Activated CD8-positive, alpha-beta T cell treated with anti-CD3 and anti-CD28 coated beads, Interleukin-2, amount 10 ng/mL, durations not matched to agents 7 days and 5 days (primary cell): ENCODE measurements around the gene PSMD4. TPM values are rescaled to one million over a fixed set of nuclear protein-coding genes. Genes with fewer than 3 reads are reported as not detected.

Experiments
- ATAC-seq: fragments of 150-1000 bp; cut with Tn5 transposase; one replicate; pipeline ENCODE4 v1.10.0; 2021; ENCODE audit warnings: moderate library complexity
- CTCF ChIA-PET: fragments of 350-600 bp; sonication (Branson Sonifier 250); formaldehyde crosslinking; loops from one replicate; lab custom pipeline; 2021; ENCODE audit warnings: antibody characterized with exemption; lab: Charles Lee
- POLR2A ChIA-PET: fragments of 350-600 bp; sonication (Branson Sonifier 250); formaldehyde crosslinking; loops from one replicate; lab custom pipeline; 2021; ENCODE audit warnings: antibody characterized with exemption; lab: Charles Lee
- DNase-seq: peaks from one replicate; pipeline ENCODE4 v3.0.0-alpha.2; 2020
- H3K27ac Mint-ChIP-seq: one replicate; pipeline ENCODE4 v1.8.0; 2021; ENCODE audit warnings: mild to moderate bottlenecking, mixed read lengths
- H3K27me3 Mint-ChIP-seq: one replicate; pipeline ENCODE4 v1.8.0; 2021; ENCODE audit warnings: low read depth, mixed read lengths
- H3K36me3 Mint-ChIP-seq: one replicate; pipeline ENCODE4 v1.8.0; 2021; ENCODE audit warnings: low read depth, mixed read lengths
- H3K4me1 Mint-ChIP-seq: one replicate; pipeline ENCODE4 v1.8.0; 2021; ENCODE audit warnings: low read depth, mixed read lengths
- H3K4me3 Mint-ChIP-seq: one replicate; pipeline ENCODE4 v1.8.0; 2021; ENCODE audit warnings: mild to moderate bottlenecking, mixed read lengths
- H3K9me3 Mint-ChIP-seq: one replicate; pipeline ENCODE4 v1.8.0; 2022; ENCODE audit warnings: mixed read lengths; ENCODE audit not compliant: insufficient read depth
- total RNA-seq, 2 experiments: library from RNA; stranded (reverse); gene quantifications; one replicate each; pipeline ENCODE4 v1.2.3, GENCODE V29; 2021

Gene PSMD4
- total RNA-seq, 2 experiments from 2014 or later = 194 to 210 TPM

DNA sequence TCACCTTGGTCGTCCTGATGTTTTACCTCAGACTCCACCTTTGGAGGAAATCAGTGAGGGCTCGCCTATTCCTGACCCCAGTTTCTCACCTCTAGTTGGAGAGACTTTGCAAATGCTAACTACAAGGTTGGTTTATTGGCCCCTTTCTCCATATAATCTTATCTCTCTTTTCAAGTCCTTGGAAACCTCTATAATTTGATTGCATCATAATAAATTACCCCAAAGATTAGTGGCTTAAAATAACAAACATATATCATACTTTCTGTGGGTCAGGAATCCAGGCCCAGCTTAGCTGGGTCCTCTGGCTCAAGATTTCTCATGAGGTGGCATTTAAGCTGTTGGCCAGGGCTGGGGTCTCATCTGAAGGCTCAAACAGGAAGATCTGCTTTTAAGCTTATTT is 12.1 kb upstream of the PSMD4 start:
- peaks cover 75% of the 10 kb centered on the region for H3K36me3 Mint-ChIP-seq

DNA sequence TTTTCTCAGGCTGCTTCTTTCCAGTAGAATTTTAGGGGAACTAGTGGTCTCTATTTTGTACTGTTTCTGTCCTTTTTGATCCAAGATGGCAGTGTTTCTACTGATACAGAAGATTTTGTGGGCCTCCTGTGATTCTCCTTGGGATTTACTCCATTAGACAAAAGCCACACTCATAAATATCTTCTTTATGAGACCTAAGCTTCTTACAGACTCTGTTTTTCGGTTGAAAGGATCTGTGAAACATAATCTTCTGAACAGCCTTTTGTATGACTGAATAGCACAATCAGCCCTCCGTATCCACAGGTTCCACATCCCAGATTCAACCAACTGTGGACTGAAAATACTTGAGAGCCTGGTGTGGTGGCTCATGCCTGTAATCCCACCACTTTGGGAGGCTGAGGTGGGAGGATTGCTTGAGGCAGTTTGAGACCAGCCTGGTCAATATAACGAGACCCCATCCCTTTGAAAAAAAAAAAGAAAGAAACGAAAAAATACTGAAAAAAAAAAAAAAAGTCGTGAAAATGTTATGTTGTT is 10.8 kb upstream of the PSMD4 start:
- H3K4me1 Mint-ChIP-seq = no peaks in the 10 kb centered on the region
- H3K27ac Mint-ChIP-seq = no peak overlapping the region
- ChIA-PET POLR2A (no interaction called here), CTCF (interaction anchor here (1.9 kb wide), 1 partner anchor 8 kb away, joined by 10 read pairs; no protein-coding TSS in a partner anchor)
- H3K27me3 Mint-ChIP-seq = no peaks in the 10 kb centered on the region
- ATAC-seq (no peak), DNase-seq (no peak)
- H3K4me3 Mint-ChIP-seq = no peak overlapping the region
- no peaks in the 10 kb centered on the region for H3K9me3 Mint-ChIP-seq
- H3K36me3 Mint-ChIP-seq = peaks cover 77% of the 10 kb centered on the region

More for the DNA sequence above, 12.1 kb upstream of the PSMD4 start:
- ChIA-PET POLR2A (no interaction called here), CTCF (interaction anchor here (1.9 kb wide), 1 partner anchor 9 kb away, joined by 10 read pairs; no protein-coding TSS in a partner anchor)
- Mint-ChIP-seq H3K27ac (no peak overlapping the region), H3K4me3 (no peak overlapping the region), H3K4me1 (no peaks in the 10 kb centered on the region), H3K27me3 (no peaks in the 10 kb centered on the region), H3K9me3 (no peaks in the 10 kb centered on the region)
- DNase-seq (no peak), ATAC-seq (no peak)

DNA sequence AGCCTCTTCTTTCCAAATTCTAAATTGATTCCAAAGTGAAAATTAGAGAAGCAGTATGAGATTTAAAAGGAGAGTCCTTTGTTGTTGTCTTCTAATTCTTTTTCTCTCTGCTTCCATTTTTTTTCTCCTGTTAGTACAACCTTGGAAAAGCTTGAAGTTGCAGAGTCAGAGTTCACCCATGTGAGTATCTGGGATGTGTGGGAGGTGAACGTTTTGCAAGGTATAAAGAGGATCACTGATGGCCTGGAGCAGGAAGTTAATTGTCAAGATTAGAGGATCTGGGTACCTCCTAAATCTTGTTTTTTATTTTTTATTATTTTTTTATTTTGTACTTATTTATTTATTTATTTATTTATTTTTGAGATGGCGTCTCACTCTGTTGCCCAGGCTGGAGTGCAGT is 7.7 kb upstream of the PSMD4 start:
- peaks cover 73% of the 10 kb centered on the region for H3K36me3 Mint-ChIP-seq
- CTCF ChIA-PET = interaction anchor here (0.9 to 1.7 kb wide), 3 partner anchors 8 to 80 kb away, joined by 3 to 6 read pairs (median 3); partner anchors contain the start of genes PI4KB and PSMD4
- no peaks in the 10 kb centered on the region for H3K27me3 Mint-ChIP-seq

DNA sequence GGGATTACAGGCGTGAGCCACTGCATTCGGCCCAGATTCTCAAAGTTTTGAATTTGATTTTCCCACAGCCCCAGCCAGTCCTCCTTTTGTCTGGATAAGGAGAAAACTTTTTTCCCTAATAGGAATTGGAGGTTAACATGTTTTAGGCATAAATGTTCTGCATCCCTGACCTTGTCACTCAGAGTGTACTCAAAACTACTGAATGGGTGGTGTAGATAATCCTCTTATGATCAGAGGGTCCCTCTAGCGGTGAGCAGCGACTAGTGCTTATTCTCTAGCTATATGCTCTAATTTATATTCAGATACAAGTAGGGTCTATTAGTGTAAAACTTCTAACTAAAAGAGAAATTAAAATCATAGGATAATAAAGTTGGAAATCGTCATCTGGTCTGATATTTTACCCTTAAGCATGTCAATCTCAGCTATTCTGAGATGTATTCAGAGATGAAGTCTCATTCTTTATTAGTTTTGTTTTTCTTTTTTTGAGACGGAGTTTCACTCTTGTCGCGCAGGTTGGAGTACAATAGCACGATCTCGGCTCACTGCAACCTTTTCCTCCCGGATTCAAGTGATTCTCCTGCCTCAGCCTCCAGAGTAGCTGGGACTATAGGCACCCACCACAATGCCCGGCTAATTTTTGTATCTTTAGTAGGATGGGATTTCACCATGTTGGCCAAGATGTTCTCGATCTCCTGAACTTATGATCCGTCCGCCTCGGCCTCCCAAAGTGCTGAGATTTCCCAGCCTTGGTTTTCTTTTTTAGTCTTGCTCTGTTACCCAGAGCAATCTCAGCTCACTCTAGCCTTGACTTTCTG is 2.7 kb upstream of the PSMD4 start:
- no peaks in the 10 kb centered on the region for H3K9me3 Mint-ChIP-seq
- DNase-seq (peak; percentile 81), ATAC-seq (peak; percentile 59)
- peaks cover 35% of the 10 kb centered on the region for H3K36me3 Mint-ChIP-seq
- H3K27me3 Mint-ChIP-seq = no peaks in the 10 kb centered on the region
- CTCF ChIA-PET = interaction anchor here (0.6 to 3.0 kb wide), 43 partner anchors 9 to 227 kb away, joined by 3 to 30 read pairs (median 5); partner anchors contain the start of genes C1orf56, PI4KB, PIP5K1A and TNFAIP8L2
- no peak overlapping the region for H3K4me3 Mint-ChIP-seq
- H3K27ac Mint-ChIP-seq = no peak overlapping the region
- H3K4me1 Mint-ChIP-seq = peaks cover 20% of the 10 kb centered on the region
- POLR2A ChIA-PET = interaction anchor here (1.0 to 1.9 kb wide), 5 partner anchors 30 to 89 kb away, joined by 3 to 5 read pairs (median 3); partner anchors contain the start of genes PIP5K1A and VPS72

More for the DNA sequence above, 7.7 kb upstream of the PSMD4 start:
- Mint-ChIP-seq H3K4me3 (no peak overlapping the region), H3K27ac (no peak overlapping the region), H3K9me3 (no peaks in the 10 kb centered on the region), H3K4me1 (peaks cover 2% of the 10 kb centered on the region)
- ATAC-seq = no peak
- no peak for DNase-seq
- POLR2A ChIA-PET = no interaction called here

DNA sequence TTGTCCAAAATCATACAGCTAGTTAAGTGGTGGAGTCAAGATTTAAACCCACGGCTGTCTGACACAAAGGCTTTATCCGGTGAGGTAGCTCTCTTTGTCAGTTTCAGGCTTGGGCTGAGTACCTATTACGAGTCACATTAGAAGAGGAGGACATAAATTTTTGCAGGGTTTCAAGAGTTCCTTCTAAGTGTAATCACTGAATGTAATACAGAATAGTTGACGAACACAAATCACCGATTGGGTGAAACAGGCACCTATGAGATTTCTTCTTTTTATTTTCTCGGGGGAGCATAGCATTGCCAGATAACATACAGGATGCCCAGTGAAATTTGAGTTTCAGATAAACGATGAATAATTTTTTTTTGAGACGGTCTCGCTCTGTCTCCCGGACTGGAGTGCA is 847 bp downstream of the PSMD4 start:
- peak overlapping the region; percentile 86 for H3K4me3 Mint-ChIP-seq
- no peak for ATAC-seq
- peaks cover 18% of the 10 kb centered on the region for H3K36me3 Mint-ChIP-seq
- H3K4me1 Mint-ChIP-seq = peaks cover 28% of the 10 kb centered on the region
- no peaks in the 10 kb centered on the region for H3K9me3 Mint-ChIP-seq
- no peaks in the 10 kb centered on the region for H3K27me3 Mint-ChIP-seq
- DNase-seq = no peak
- ChIA-PET POLR2A (interaction anchor here (0.8 to 1.8 kb wide), 9 partner anchors 18 to 124 kb away, joined by 3 to 15 read pairs (median 4); partner anchors contain the start of genes PIP5K1A, TNFAIP8L2 and ZNF687), CTCF (interaction anchor here (0.9 to 2.0 kb wide), 5 partner anchors 18 to 156 kb away, joined by 3 to 8 read pairs (median 4); partner anchors contain the start of gene TMOD4)
- H3K27ac Mint-ChIP-seq = peak overlapping the region; percentile 89

DNA sequence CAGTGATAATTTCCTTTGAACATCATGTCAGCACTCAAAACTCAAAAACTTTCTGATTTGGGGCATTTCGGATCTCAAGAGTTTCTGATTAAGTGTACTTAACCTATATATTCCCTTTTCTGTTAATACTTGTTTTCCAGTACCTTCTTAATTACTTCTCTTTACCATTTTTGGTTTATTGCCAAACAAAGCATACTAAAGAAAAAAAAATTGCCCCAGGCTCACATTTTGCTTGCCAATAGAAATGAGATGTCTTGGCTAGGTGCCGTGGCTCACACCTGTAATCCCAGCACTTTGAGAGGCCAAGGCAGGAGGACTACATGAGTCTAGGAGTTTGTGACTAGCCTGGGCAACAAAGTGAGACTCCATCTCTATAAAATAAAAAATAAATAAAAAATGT is 4.8 kb downstream of the PSMD4 start:
- POLR2A ChIA-PET = no interaction called here
- Mint-ChIP-seq H3K36me3 (peaks cover 25% of the 10 kb centered on the region), H3K4me1 (peaks cover 24% of the 10 kb centered on the region), H3K27me3 (no peaks in the 10 kb centered on the region), H3K27ac (no peak overlapping the region), H3K4me3 (no peak overlapping the region), H3K9me3 (no peaks in the 10 kb centered on the region)
- DNase-seq (no peak), ATAC-seq (no peak)
- CTCF ChIA-PET = no interaction called here

DNA sequence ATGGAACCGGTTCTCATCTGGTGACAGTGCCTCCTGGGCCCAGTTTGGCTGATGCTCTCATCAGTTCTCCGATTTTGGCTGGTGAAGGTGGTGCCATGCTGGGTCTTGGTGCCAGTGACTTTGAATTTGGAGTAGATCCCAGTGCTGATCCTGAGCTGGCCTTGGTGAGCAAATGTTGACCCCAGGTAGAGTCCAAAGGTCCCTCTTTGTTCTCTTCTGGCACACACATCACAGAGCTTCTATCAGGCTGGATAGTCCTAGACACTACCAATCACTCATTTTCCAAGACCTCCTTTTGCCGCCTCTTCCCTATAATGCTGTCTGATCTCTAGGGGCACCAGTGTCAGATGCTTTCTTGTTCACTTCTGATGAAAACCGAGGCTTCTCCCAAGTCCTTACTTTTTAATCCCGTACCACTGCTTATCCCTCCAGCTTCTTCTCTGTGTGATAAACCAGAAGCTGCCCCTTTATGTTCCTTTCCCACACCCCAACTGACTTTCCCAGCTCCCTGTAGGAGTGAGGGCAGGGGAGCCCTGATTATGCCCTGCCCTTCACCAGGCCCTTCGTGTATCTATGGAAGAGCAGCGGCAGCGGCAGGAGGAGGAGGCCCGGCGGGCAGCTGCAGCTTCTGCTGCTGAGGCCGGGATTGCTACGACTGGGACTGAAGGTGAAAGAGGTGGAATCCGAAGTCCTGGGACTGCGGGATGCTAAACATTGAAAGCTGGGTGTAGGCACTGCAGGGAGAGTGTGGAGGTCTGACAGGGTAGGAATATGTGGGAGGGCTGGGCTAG is 11.1 kb downstream of the PSMD4 start:
- Mint-ChIP-seq H3K27me3 (no peaks in the 10 kb centered on the region), H3K9me3 (no peaks in the 10 kb centered on the region), H3K4me1 (no peaks in the 10 kb centered on the region), H3K4me3 (no peak overlapping the region), H3K36me3 (peaks cover 48% of the 10 kb centered on the region), H3K27ac (no peak overlapping the region)
- POLR2A ChIA-PET = interaction anchor here (1.2 to 1.3 kb wide), 2 partner anchors 15 to 16 kb away, joined by 3 read pairs; no protein-coding TSS in a partner anchor
- ATAC-seq = no peak
- DNase-seq = no peak
- CTCF ChIA-PET = interaction anchor here (1.4 kb wide), 1 partner anchor 12 kb away, joined by 3 read pairs; no protein-coding TSS in a partner anchor

DNA sequence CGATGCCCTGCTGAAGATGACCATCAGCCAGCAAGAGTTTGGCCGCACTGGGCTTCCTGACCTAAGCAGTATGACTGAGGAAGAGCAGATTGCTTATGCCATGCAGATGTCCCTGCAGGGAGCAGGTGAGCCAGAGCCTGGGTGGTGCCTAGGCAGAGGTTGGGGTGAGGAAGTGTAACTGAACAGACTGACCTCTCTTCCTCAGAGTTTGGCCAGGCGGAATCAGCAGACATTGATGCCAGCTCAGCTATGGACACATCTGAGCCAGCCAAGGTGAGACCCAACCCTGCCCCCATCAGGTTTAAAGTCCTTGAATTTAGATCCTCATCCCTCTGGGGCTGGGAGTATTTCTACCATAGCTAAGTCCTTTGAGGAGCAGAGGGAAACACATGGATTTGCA is 11.8 kb downstream of the PSMD4 start:
- H3K9me3 Mint-ChIP-seq = no peaks in the 10 kb centered on the region
- POLR2A ChIA-PET = interaction anchor here (1.2 to 1.3 kb wide), 2 partner anchors 14 to 15 kb away, joined by 3 read pairs; no protein-coding TSS in a partner anchor
- DNase-seq (no peak), ATAC-seq (no peak)
- H3K4me1 Mint-ChIP-seq = no peaks in the 10 kb centered on the region
- H3K27ac Mint-ChIP-seq = peak overlapping the region; percentile 32
- CTCF ChIA-PET = interaction anchor here (1.4 kb wide), 1 partner anchor 13 kb away, joined by 3 read pairs; no protein-coding TSS in a partner anchor
- H3K36me3 Mint-ChIP-seq = peaks cover 49% of the 10 kb centered on the region
- no peaks in the 10 kb centered on the region for H3K27me3 Mint-ChIP-seq
- no peak overlapping the region for H3K4me3 Mint-ChIP-seq

DNA sequence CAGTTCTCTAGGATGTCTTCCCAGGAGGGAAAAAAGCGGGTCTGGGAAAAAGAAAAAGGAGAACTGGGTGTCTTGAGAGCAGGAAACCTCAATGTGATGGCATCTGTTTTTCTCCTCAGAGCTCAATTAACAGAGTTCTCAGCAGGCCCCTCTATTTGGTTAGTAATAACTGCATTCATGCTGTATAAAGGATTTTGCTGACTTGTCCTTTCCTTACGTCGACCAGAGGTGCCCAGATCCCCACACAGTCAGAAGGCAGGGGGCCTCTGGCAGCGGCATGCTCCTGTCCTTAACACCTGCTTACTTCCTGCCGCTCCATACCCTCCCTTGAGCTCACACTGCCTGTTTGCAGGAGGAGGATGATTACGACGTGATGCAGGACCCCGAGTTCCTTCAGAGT is 12.3 kb downstream of the PSMD4 start:
- Mint-ChIP-seq H3K4me1 (no peaks in the 10 kb centered on the region), H3K27ac (peak overlapping the region; percentile 32), H3K4me3 (no peak overlapping the region), H3K36me3 (peaks cover 54% of the 10 kb centered on the region), H3K9me3 (no peaks in the 10 kb centered on the region), H3K27me3 (no peaks in the 10 kb centered on the region)
- no peak for ATAC-seq
- POLR2A ChIA-PET = interaction anchor here (1.2 kb wide), 1 partner anchor 14 kb away, joined by 3 read pairs; no protein-coding TSS in a partner anchor
- DNase-seq = no peak
- CTCF ChIA-PET = interaction anchor here (0.9 to 1.4 kb wide), 2 partner anchors 11 to 13 kb away, joined by 3 read pairs; no protein-coding TSS in a partner anchor

DNA sequence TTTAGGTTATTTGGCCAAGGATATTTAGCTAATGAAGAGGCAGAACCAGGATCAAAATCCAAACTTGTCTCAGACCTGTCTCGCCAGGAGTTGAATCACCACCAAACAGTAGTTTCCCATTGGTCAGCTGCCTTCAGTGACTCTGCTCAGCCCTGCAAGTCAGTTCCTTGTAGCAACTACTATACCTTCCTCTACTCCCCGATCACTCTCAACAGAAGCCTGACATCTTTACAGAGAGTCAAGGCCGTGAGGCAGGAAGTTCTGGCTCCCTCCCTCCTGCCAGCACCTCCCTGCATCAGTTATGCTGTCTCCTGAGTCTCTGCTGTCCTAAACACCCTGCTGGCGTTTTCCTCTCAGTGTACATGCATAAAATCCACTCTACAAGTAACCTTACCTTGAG is 13.2 kb downstream of the PSMD4 start:
- ATAC-seq = no peak
- H3K4me1 Mint-ChIP-seq = no peaks in the 10 kb centered on the region
- H3K9me3 Mint-ChIP-seq = no peaks in the 10 kb centered on the region
- H3K36me3 Mint-ChIP-seq = peaks cover 52% of the 10 kb centered on the region
- H3K4me3 Mint-ChIP-seq = no peak overlapping the region
- POLR2A ChIA-PET = interaction anchor here (1.0 kb wide), 1 partner anchor 14 kb away, joined by 3 read pairs; the partner anchor contains the start of gene ZNF687
- H3K27me3 Mint-ChIP-seq = no peaks in the 10 kb centered on the region
- no peak for DNase-seq
- no peak overlapping the region for H3K27ac Mint-ChIP-seq
- CTCF ChIA-PET = interaction anchor here (0.6 to 0.9 kb wide), 2 partner anchors 9 to 10 kb away, joined by 3 to 4 read pairs; no protein-coding TSS in a partner anchor
